K562 (cell line): Measurements from ENCODE around the gene XRN2. TPM values are rescaled to one million over a fixed set of nuclear protein-coding genes. Genes with fewer than 3 reads are reported as not detected.

Experiments
- ATAC-seq: fragments of 200-7000 bp; cut with Tn5 transposase; 3 replicates; pipeline ENCODE4 v1.9.1; 2020; ENCODE audit warnings: moderate library complexity
- BruUV-seq: library from RNA; stranded (reverse); fragments of 400-500 nt; replicated peaks from 2 replicates; lab custom pipeline; 2021; lab: Mats Ljungman, UMichigan
- CTCF ChIA-PET: fragments of 300-600 bp; formaldehyde crosslinking; extraction: SDS; loops from one replicate; lab custom pipeline; 2021; ENCODE audit warnings: low intra/inter-chr PET ratio; lab: Yijun Ruan, JAX
- POLR2A ChIA-PET: fragments of 300-600, 350-650 bp; sonication (Branson Sonifier 250); formaldehyde crosslinking; extraction: SDS; loops from one replicate; lab custom pipeline; 2021; ENCODE audit warnings: antibody characterized with exemption, inconsistent platforms; lab: Yijun Ruan, JAX
- DNase-seq, 4 experiments: peaks; one replicate each; pipeline versions ENCODE4 v3.0.0 to v3.0.0-alpha.2; 2011 to 2018; ENCODE audit warnings: low spot score in 3 of 4, mixed read lengths in 3 of 4; ENCODE audit errors: extremely low read depth in 1 of 4
- FAIRE-seq: peaks from 2 replicates; lab custom pipeline; 2011; peaks lifted over from hg19 to GRCh38; lab: Jason Lieb, UNC
- H2AFZ ChIP-seq: 2 replicates; pipeline ENCODE4 v1.6.0; 2011; ENCODE audit warnings: low read depth, low read length, control low read depth, inconsistent platforms
- H3K27ac ChIP-seq: fragments of 200-600 bp; 3 replicates; pipeline ENCODE4 v1.8.0; 2011; ENCODE audit warnings: low read depth, mild to moderate bottlenecking, control low read depth, inconsistent platforms, low read length, moderate library complexity, mixed read lengths; ENCODE audit errors: extremely low read depth
- H3K27me3 ChIP-seq, 2 experiments: fragments of 300-600 bp in 1 of 2; 2 replicates in 1 of 2; 3 replicates in 1 of 2; pipeline versions ENCODE4 v1.6.0 to v1.8.0; 2011; ENCODE audit warnings: inconsistent platforms in 2 of 2, low read length in 2 of 2, mild to moderate bottlenecking in 1 of 2, mixed read lengths in 1 of 2, moderate library complexity in 1 of 2; ENCODE audit not compliant: control insufficient read depth in 2 of 2, insufficient read depth in 2 of 2
- H3K36me3 ChIP-seq: fragments of 300-600 bp; 3 replicates; pipeline ENCODE4 v1.8.0; 2011; ENCODE audit warnings: mild to moderate bottlenecking, low read length, inconsistent platforms; ENCODE audit not compliant: control insufficient read depth, insufficient read depth
- H3K4me1 ChIP-seq, 2 experiments: fragments of 200-600 bp in 1 of 2; replicated peaks in 1 of 2; 2 replicates in 1 of 2; 3 replicates in 1 of 2; pipeline versions ENCODE4 v1.5.1 to v1.8.0; 2011; ENCODE audit warnings: inconsistent platforms in 2 of 2, low read length in 2 of 2, mild to moderate bottlenecking in 1 of 2, mixed read lengths in 1 of 2, moderate library complexity in 1 of 2; ENCODE audit not compliant: control insufficient read depth in 2 of 2, insufficient read depth in 2 of 2
- H3K4me2 ChIP-seq: 2 replicates; pipeline ENCODE4 v1.6.1; 2011; ENCODE audit warnings: low read length, control low read depth, inconsistent platforms, mixed read lengths; ENCODE audit not compliant: insufficient read depth
- H3K4me3 ChIP-seq: fragments of 200-600 bp; sonication (generic), shearing (Covaris generic); 2 replicates; pipeline ENCODE4 v1.5.1; 2016; ENCODE audit warnings: control low read depth, inconsistent platforms
- H3K79me2 ChIP-seq: fragments of 200-600 bp; 3 replicates; pipeline ENCODE4 v1.8.0; 2011; ENCODE audit warnings: low read length, inconsistent platforms; ENCODE audit not compliant: control insufficient read depth, insufficient read depth
- H3K9ac ChIP-seq, 2 experiments: 2 replicates each; pipeline versions ENCODE4 v1.6.0 to v1.6.1; 2011; ENCODE audit warnings: low read depth in 2 of 2, low read length in 2 of 2, control low read depth in 1 of 2, inconsistent platforms in 1 of 2, mild to moderate bottlenecking in 1 of 2, mixed read lengths in 1 of 2; ENCODE audit not compliant: insufficient read depth in 1 of 2
- H3K9me1 ChIP-seq: one replicate; pipeline ENCODE4 v1.6.0; 2011; ENCODE audit warnings: inconsistent platforms, mild to moderate bottlenecking, low read length, moderate library complexity; ENCODE audit not compliant: control insufficient read depth, insufficient read depth
- H3K9me3 ChIP-seq: replicated peaks from 2 replicates; pipeline ENCODE4 v1.5.1; 2011; ENCODE audit warnings: low read depth, low read length, inconsistent platforms; ENCODE audit not compliant: control insufficient read depth, insufficient read depth
- H4K20me1 ChIP-seq: replicated peaks from 2 replicates; pipeline ENCODE4 v1.6.1; 2011; ENCODE audit warnings: low read length, inconsistent platforms, mixed read lengths; ENCODE audit not compliant: control insufficient read depth, insufficient read depth
- ATF2 ChIP-seq: sonication (generic); formaldehyde crosslinking; IDR thresholded peaks from 2 replicates; pipeline ENCODE4 v1.8.1; 2022; ENCODE audit warnings: missing genetic modification reagents
- BCOR ChIP-seq: fragments of 450-650 bp; IDR thresholded peaks from 2 replicates; pipeline ENCODE4 v1.6.1; 2016
- C11orf30 ChIP-seq: fragments of 450-650 bp; IDR thresholded peaks from 2 replicates; pipeline ENCODE4 v1.6.1; 2016; ENCODE audit warnings: low read depth, mild to moderate bottlenecking
- CBFA2T2 ChIP-seq: fragments of 450-650 bp; conservative IDR thresholded peaks from 2 replicates; pipeline ENCODE4 v1.6.1; 2017; ENCODE audit warnings: mild to moderate bottlenecking
- MLX ChIP-seq, 2 experiments: fragments of 450-650 bp in 1 of 2; sonication (generic) in 1 of 2; formaldehyde crosslinking; conservative IDR thresholded peaks; 2 replicates each; pipeline versions ENCODE4 v1.4.0 to v1.8.1; 2020 to 2022; ENCODE audit warnings: mild to moderate bottlenecking in 1 of 2, missing genetic modification reagents in 1 of 2
- POLR2G ChIP-seq: fragments of 200-400 bp; formaldehyde crosslinking; IDR thresholded peaks from 2 replicates; pipeline ENCODE4 v1.6.1; 2017; ENCODE audit warnings: low read depth, mild to moderate bottlenecking, antibody characterized with exemption, low read length, moderate library complexity
- RBM22 ChIP-seq: fragments of 200-400 bp; formaldehyde crosslinking; IDR thresholded peaks from 2 replicates; pipeline ENCODE4 v1.6.1; 2018; ENCODE audit warnings: low read length, low read depth; ENCODE audit not compliant: poor library complexity, severe bottlenecking
- RFX5 ChIP-seq: IDR thresholded peaks from 2 replicates; pipeline ENCODE4 v1.6.1; 2011; ENCODE audit warnings: low read depth, mild to moderate bottlenecking, improper control_type of control experiment, low read length
- SOX6 ChIP-seq: fragments of 450-650 bp; IDR thresholded peaks from 2 replicates; pipeline ENCODE4 v1.6.1; 2014; ENCODE audit warnings: mild to moderate bottlenecking
- ZBTB49 ChIP-seq: sonication (generic); formaldehyde crosslinking; IDR thresholded peaks from 2 replicates; pipeline ENCODE4 v1.8.0; 2022; ENCODE audit warnings: missing genetic modification reagents, mild to moderate bottlenecking, borderline replicate concordance
- ZNF184 ChIP-seq: sonication (generic); formaldehyde crosslinking; IDR thresholded peaks from 2 replicates; pipeline ENCODE4 v1.5.0; 2020; ENCODE audit warnings: missing genetic modification reagents
- ZNF239 ChIP-seq: fragments of 250-450 bp; sonication (Bioruptor Pico); IDR thresholded peaks from 2 replicates; pipeline ENCODE4 v1.4.0; 2020; ENCODE audit warnings: mild to moderate bottlenecking
- ZNF253 ChIP-seq: fragments of 250-450 bp; sonication (Bioruptor Pico); conservative IDR thresholded peaks from 2 replicates; pipeline ENCODE4 v1.6.1; 2021; ENCODE audit warnings: mild to moderate bottlenecking
- ZNF316 ChIP-seq: fragments of 450-650 bp; IDR thresholded peaks from 2 replicates; pipeline ENCODE4 v1.6.1; 2016
- WGBS: fragments of 100-300 bp; shearing (Covaris generic); methylation state at CpG from one replicate; pipeline ENCODE4 v1.1.6; 2016; ENCODE audit warnings: low coverage, mixed read lengths; ENCODE audit not compliant: insufficient coverage; ENCODE audit errors: missing lambda C conversion rate; 5-methylcytosine and 5-hydroxymethylcytosine counted together
- in situ Hi-C: fragments of 300-500 bp; cut with MboI; formaldehyde crosslinking; loops from 4 replicates; pipeline ENCODE4 v1.15.0; 2018; ENCODE audit warnings: inconsistent platforms, mixed read lengths
- intact Hi-C: fragments of 100-400 bp; cut with micrococcal nuclease; formaldehyde crosslinking; loops from 2 replicates; pipeline ENCODE4 v1.14.2; 2022
- polyA plus RNA-seq, 8 experiments: library from polyadenylated mRNA; depleted of rRNA in 4 of 8; stranded (reverse) in 5 of 8; unstranded in 3 of 8; fragments of >200 nt; fragmentation: Nextera tagmentation in 2 of 8; fragmentation: Illumina TruSeq in 1 of 8; extraction: Ambion mirVana in 2 of 8; extraction: Trizol in 1 of 8; gene quantifications; 2 replicates each; pipeline versions ENCODE4 v1.2.1 to v1.2.3, GENCODE V29; 2011 to 2014; ENCODE audit warnings: inconsistent platforms in 1 of 8, missing spikeins in 1 of 8
- total RNA-seq, 7 experiments: library from RNA; depleted of rRNA in 6 of 7; stranded (reverse); fragments of >200 nt in 6 of 7; fragmentation: Illumina TruSeq in 2 of 7; extraction: Trizol in 2 of 7; gene quantifications; 2 replicates each; pipeline versions ENCODE4 v1.2.1 to v1.2.3, GENCODE V29; 2011 to 2021; ENCODE audit warnings: low replicate concordance in 1 of 7

The XRN2 gene
- total and polyA plus RNA-seq, 9 of the 15 experiments (the other 6 are each of a cell fraction or from before 2014, with no cell fraction given) = 41.8 to 67.3 (median 51.4) TPM

GRCh38 chr20:21257192-21257591 lies 45.9 kb upstream of the XRN2 start:
- Histone ChIP-seq H3K4me2 (no peak overlapping the region), H3K9me1 (no peaks in the 10 kb centered on the region), H3K27me3 (no peaks in the 10 kb centered on the region), H3K79me2 (no peaks in the 10 kb centered on the region), H3K4me3 (no peak overlapping the region), H2AFZ (no peak overlapping the region), H3K27ac (no peak overlapping the region), H4K20me1 (no peaks in the 10 kb centered on the region), H3K9ac (no peak overlapping the region), H3K9me3 (no peaks in the 10 kb centered on the region), H3K36me3 (no peaks in the 10 kb centered on the region), H3K4me1 (no peaks in the 10 kb centered on the region)
- ChIA-PET POLR2A (no interaction called here), CTCF (no interaction called here)
- DNase-seq (no peak), FAIRE-seq (no peak), ATAC-seq (no peak)
- no TSS peak for BruUV-seq
- in situ Hi-C loops (no loop called here), intact Hi-C loops (no loop called here)
- 7% methylated on average over 3 of the region's 3 CpGs for WGBS
- TF ChIP-seq ZNF253 (no peak), BCOR (no peak), C11orf30 (0 out of 2 replicates have a peak, but pooled peaks have one; percentile 14), ZNF184 (CRISPR knock-in tag) (no peak), MLX (CRISPR knock-in tag; conservative IDR thresholded peaks at IDR 0.05) (no peak)

GRCh38 chr20:21258411-21258810 lies 44.7 kb upstream of the XRN2 start:
- in situ Hi-C loops = no loop called here
- BruUV-seq = no TSS peak
- intact Hi-C loops = no loop called here
- ATAC-seq (no peak), DNase-seq (no peak), FAIRE-seq (no peak)
- no peaks in the 10 kb centered on the region for H3K79me2 ChIP-seq
- 4% methylated on average over 3 of the region's 6 CpGs for WGBS
- POLR2A ChIA-PET = no interaction called here
- H3K36me3 ChIP-seq = no peaks in the 10 kb centered on the region
- H3K9ac ChIP-seq = no peak overlapping the region
- no peaks in the 10 kb centered on the region for H4K20me1 ChIP-seq
- no peaks in the 10 kb centered on the region for H3K9me1 ChIP-seq
- no peak overlapping the region for H2AFZ ChIP-seq
- no peak overlapping the region for H3K27ac ChIP-seq
- no peak overlapping the region for H3K4me3 ChIP-seq
- no peaks in the 10 kb centered on the region for H3K9me3 ChIP-seq
- H3K4me1 ChIP-seq = no peaks in the 10 kb centered on the region
- CTCF ChIA-PET = no interaction called here
- no peaks in the 10 kb centered on the region for H3K27me3 ChIP-seq
- no peak overlapping the region for H3K4me2 ChIP-seq
- TF ChIP-seq POLR2G (no peak), ATF2 (no peak), CBFA2T2 (no peak), SOX6 (no peak), ZBTB49 (no peak), RFX5 (no peak), RBM22 (no peak), ZNF239 (no peak), ZNF316 (no peak)
